IMR-90 (cell line): ENCODE measurements around the gene TOR1A. TPM values are rescaled to one million over a fixed set of nuclear protein-coding genes. Genes with fewer than 3 reads are reported as not detected.
A peak's percentile ranks its signal among the peaks of the same experiment; 100 is the strongest.

Experiments used
- ATAC-seq: fragments of 200-7000 bp; cut with Tn5 transposase; 2 replicates; pipeline ENCODE4 v1.9.1; 2020; ENCODE audit warnings: low read depth, mild to moderate bottlenecking, moderate library complexity
- BruUV-seq: library from RNA; stranded (reverse); fragments of 400-500 nt; replicated peaks from 2 replicates; lab custom pipeline; 2021; lab: Mats Ljungman, UMichigan
- CTCF ChIA-PET: fragments of 300-600 bp; formaldehyde crosslinking; extraction: SDS; loops from one replicate; lab custom pipeline; 2021; ENCODE audit warnings: antibody characterized with exemption; lab: Yijun Ruan, JAX
- POLR2A ChIA-PET: fragments of 300-600 bp; sonication (Branson Sonifier 250); formaldehyde crosslinking; loops from one replicate; lab custom pipeline; 2022; ENCODE audit warnings: antibody characterized with exemption; ENCODE audit not compliant: unreplicated experiment; lab: Charles Lee
- DNase-seq: peaks from one replicate; pipeline ENCODE4 v3.0.0; 2013
- H2AFZ ChIP-seq: replicated peaks from 2 replicates; pipeline ENCODE3; 2013; ENCODE audit warnings: low read length, mild to moderate bottlenecking; ENCODE audit not compliant: poor library complexity
- H2AK5ac ChIP-seq: 2 replicates; pipeline ENCODE4 v1.6.1; 2013; ENCODE audit warnings: low read depth, low read length, inconsistent platforms
- H2AK9ac ChIP-seq: replicated peaks from 2 replicates; pipeline ENCODE3; 2013; ENCODE audit warnings: mild to moderate bottlenecking, low read depth, low read length, moderate library complexity; ENCODE audit not compliant: poor library complexity
- H2BK120ac ChIP-seq: 2 replicates; pipeline ENCODE4 v1.6.1; 2013; ENCODE audit warnings: low read depth, low read length, inconsistent platforms
- H2BK15ac ChIP-seq: 3 replicates; pipeline ENCODE4 v1.6.1; 2013; ENCODE audit warnings: low read depth, low read length, inconsistent platforms
- H2BK20ac ChIP-seq: 2 replicates; pipeline ENCODE4 v1.6.1; 2013; ENCODE audit warnings: low read depth, mild to moderate bottlenecking, inconsistent platforms, low read length, moderate library complexity
- H2BK5ac ChIP-seq: 2 replicates; pipeline ENCODE4 v1.6.1; 2013; ENCODE audit warnings: mild to moderate bottlenecking, low read depth, low read length, inconsistent platforms; ENCODE audit not compliant: poor library complexity, severe bottlenecking
- H3K14ac ChIP-seq: replicated peaks from 2 replicates; pipeline ENCODE4 v1.6.1; 2013; ENCODE audit warnings: low read depth, low read length, inconsistent platforms
- H3K18ac ChIP-seq: 2 replicates; pipeline ENCODE4 v1.6.1; 2013; ENCODE audit warnings: low read depth, low read length, control low read depth
- H3K23ac ChIP-seq: 2 replicates; pipeline ENCODE4 v1.6.1; 2013; ENCODE audit warnings: low read depth, low read length, inconsistent platforms
- H3K27ac ChIP-seq: 2 replicates; pipeline ENCODE4 v1.5.1; 2013; ENCODE audit warnings: mild to moderate bottlenecking, control low read depth, low read length; ENCODE audit not compliant: insufficient read depth
- H3K27me3 ChIP-seq: 2 replicates; pipeline ENCODE4 v1.6.1; 2013; ENCODE audit warnings: low read length; ENCODE audit not compliant: control insufficient read depth, insufficient read depth
- H3K36me3 ChIP-seq: 2 replicates; pipeline ENCODE4 v1.6.1; 2013; ENCODE audit warnings: low read length, mixed read lengths; ENCODE audit not compliant: control insufficient read depth, insufficient read depth
- H3K4ac ChIP-seq: 2 replicates; pipeline ENCODE4 v1.6.1; 2013; ENCODE audit warnings: low read depth, low read length, inconsistent platforms
- H3K4me1 ChIP-seq: 2 replicates; pipeline ENCODE4 v1.6.1; 2013; ENCODE audit warnings: low read length, mixed read lengths; ENCODE audit not compliant: control insufficient read depth, insufficient read depth
- H3K4me2 ChIP-seq: 2 replicates; pipeline ENCODE4 v1.6.1; 2013; ENCODE audit warnings: low read depth, mild to moderate bottlenecking, control low read depth, low read length, moderate library complexity
- H3K4me3 ChIP-seq: 2 replicates; pipeline ENCODE4 v1.5.1; 2013; ENCODE audit warnings: low read depth, mild to moderate bottlenecking, control low read depth, low read length, moderate library complexity; ENCODE audit not compliant: insufficient read depth
- H3K56ac ChIP-seq: 2 replicates; pipeline ENCODE4 v1.6.1; 2013; ENCODE audit warnings: low read length, inconsistent platforms; ENCODE audit not compliant: insufficient read depth; ENCODE audit errors: extremely low read depth
- H3K79me1 ChIP-seq, 2 experiments: 2 replicates each; pipeline ENCODE4 v1.6.1; 2013; ENCODE audit warnings: low read length in 2 of 2, inconsistent platforms in 1 of 2, low read depth in 1 of 2
- H3K9ac ChIP-seq: 2 replicates; pipeline ENCODE4 v1.6.1; 2013; ENCODE audit warnings: low read depth, low read length, control low read depth
- H3K9me1 ChIP-seq: 2 replicates; pipeline ENCODE4 v1.6.1; 2013; ENCODE audit warnings: low read length, inconsistent platforms; ENCODE audit not compliant: insufficient read depth
- H3K9me3 ChIP-seq: 2 replicates; pipeline ENCODE4 v1.6.1; 2013; ENCODE audit warnings: low read length; ENCODE audit not compliant: control insufficient read depth, insufficient read depth
- H4K20me1 ChIP-seq: 2 replicates; pipeline ENCODE4 v1.6.1; 2013; ENCODE audit warnings: low read length, inconsistent platforms; ENCODE audit not compliant: insufficient read depth
- H4K5ac ChIP-seq: 2 replicates; pipeline ENCODE4 v1.6.1; 2013; ENCODE audit warnings: mild to moderate bottlenecking, low read depth, low read length, control low read depth
- H4K8ac ChIP-seq, 2 experiments: 2 replicates each; pipeline ENCODE4 v1.6.1; 2013; ENCODE audit warnings: low read depth in 2 of 2, low read length in 2 of 2, control low read depth in 1 of 2, inconsistent platforms in 1 of 2
- H4K91ac ChIP-seq: 2 replicates; pipeline ENCODE4 v1.6.1; 2013; ENCODE audit warnings: low read depth, low read length, inconsistent platforms; ENCODE audit not compliant: insufficient read depth
- BHLHE40 ChIP-seq: fragments of 150-350 bp; IDR thresholded peaks from 2 replicates; pipeline ENCODE4 v1.6.1; 2016; ENCODE audit warnings: mild to moderate bottlenecking, low read depth, low read length
- FOS ChIP-seq: fragments of 150-350 bp; IDR thresholded peaks from 2 replicates; pipeline ENCODE4 v1.6.1; 2016; ENCODE audit warnings: low read depth, low read length
- RAD21 ChIP-seq: IDR thresholded peaks from 2 replicates; pipeline ENCODE4 v1.6.1; 2012; ENCODE audit warnings: low read length, improper control_type of control experiment
- WGBS, 2 experiments: methylation state at CpG; one replicate each; pipeline versions ENCODE4 v1.1.5 to v1.1.7; 2013; ENCODE audit warnings: missing lambda C conversion rate in 2 of 2; ENCODE audit not compliant: insufficient read length in 1 of 2; ENCODE audit errors: extremely low coverage in 2 of 2; 5-methylcytosine and 5-hydroxymethylcytosine counted together
- dilution Hi-C: fragments of 300-500 bp; cut with HindIII; formaldehyde crosslinking; loops from one replicate; pipeline ENCODE4 v1.14.3; 2018; ENCODE audit warnings: low sequenced_read_pairs; ENCODE audit not compliant: unreplicated experiment
- in situ Hi-C: fragments of 300-500 bp; cut with MboI; formaldehyde crosslinking; loops from 3 replicates; pipeline ENCODE4 v1.14.3; 2019; ENCODE audit warnings: low sequenced_read_pairs, inconsistent platforms, mixed read lengths
- intact Hi-C: fragments of 100-400 bp; cut with micrococcal nuclease; formaldehyde crosslinking; loops from 2 replicates; pipeline ENCODE4 v1.10.0; 2022
- polyA plus RNA-seq, 3 experiments: library from polyadenylated mRNA; depleted of rRNA; stranded (reverse); fragments of >200 nt; gene quantifications; 2 replicates each; pipeline ENCODE4 v1.2.3, GENCODE V29; 2012; ENCODE audit warnings: low replicate concordance in 1 of 3
- total RNA-seq: library from RNA; depleted of rRNA; stranded (reverse); fragments of >200 nt; gene quantifications from 2 replicates; pipeline ENCODE4 v1.2.3, GENCODE V29; 2012

The TOR1A gene
- total and polyA plus RNA-seq, 2 of the 4 experiments (the other 2 are of a cell fraction), result 27.1 to 74.2 TPM

DNA sequence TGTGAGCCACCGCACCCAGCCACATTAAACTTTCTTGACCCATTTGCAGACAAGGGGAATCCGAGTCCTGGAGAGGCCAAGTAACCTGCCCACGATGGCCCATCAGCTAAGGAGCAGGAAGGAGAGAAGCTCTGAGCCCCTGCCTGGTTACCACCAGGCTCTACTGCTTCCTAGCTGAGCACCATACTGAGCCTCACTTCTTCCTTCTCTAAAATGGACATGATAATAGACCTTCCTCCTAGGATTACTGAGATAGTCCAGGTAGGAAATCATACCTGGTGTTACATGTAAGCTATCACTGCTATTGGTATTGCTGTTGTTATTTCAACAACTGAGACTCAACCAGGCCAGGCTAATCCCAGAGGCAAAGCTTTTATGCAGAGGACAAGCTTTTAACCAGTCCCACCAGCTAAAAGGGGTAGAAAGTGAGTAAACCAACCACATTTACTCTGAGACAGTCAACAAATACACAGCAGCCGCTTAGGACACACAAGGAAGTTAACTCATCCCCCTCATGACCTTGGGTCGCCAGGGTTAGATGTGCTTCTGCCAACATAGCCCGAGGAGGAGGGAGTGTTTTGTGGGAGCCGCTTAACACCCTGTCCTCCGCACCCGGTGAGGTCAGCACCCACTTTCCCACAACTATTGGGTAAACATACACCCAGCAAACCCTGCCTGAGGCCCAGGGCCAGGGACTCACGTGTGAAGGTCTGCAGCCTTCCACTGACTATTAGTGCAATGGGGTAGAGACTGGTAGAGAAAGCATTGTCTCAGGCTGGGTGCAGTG, 50.5 kb downstream of the TOR1A start:
- peak overlapping the region; percentile 0; the same call in 1 of the 2 replicates for H4K5ac ChIP-seq
- H2AFZ ChIP-seq, result peak overlapping the region; percentile 49
- no peaks in the 10 kb centered on the region for H3K79me1 ChIP-seq
- peaks cover 19% of the 10 kb centered on the region for H3K4me1 ChIP-seq
- DNase-seq (peak; percentile 81), ATAC-seq (no peak; the same call in 1 of the 2 replicates)
- no peak overlapping the region for H3K9ac ChIP-seq
- H2BK15ac ChIP-seq, result peak overlapping the region; percentile 18; the same call in 1 of the 3 replicates
- no peak overlapping the region for H3K4me2 ChIP-seq
- H3K9me3 ChIP-seq, result no peaks in the 10 kb centered on the region
- peaks cover 23% of the 10 kb centered on the region for H3K9me1 ChIP-seq
- H3K23ac ChIP-seq, result no peak overlapping the region
- H3K27me3 ChIP-seq, result no peaks in the 10 kb centered on the region
- ChIA-PET CTCF (interaction anchor here (0.7 kb wide), 1 partner anchor 597 kb away, joined by 4 read pairs; no protein-coding TSS in a partner anchor), POLR2A (interaction anchor here (0.5 kb wide), 1 partner anchor 47 kb away, joined by 3 read pairs; no protein-coding TSS in a partner anchor)
- dilution Hi-C loops, result no loop called here
- TF ChIP-seq RAD21 (no peak), BHLHE40 (peak; percentile 92), FOS (0 out of 2 replicates have a peak, but pooled peaks have one; percentile 4)
- peak overlapping the region; percentile 32 for H2AK5ac ChIP-seq
- peak overlapping the region; percentile 0; the same call in 1 of the 2 replicates for H4K91ac ChIP-seq
- H4K20me1 ChIP-seq, result no peaks in the 10 kb centered on the region
- H3K56ac ChIP-seq, result no peak overlapping the region
- no TSS peak for BruUV-seq
- no CpG with 5 or more reads among the region's 10 CpGs for WGBS, 2 experiments
- H2AK9ac ChIP-seq, result peak overlapping the region; percentile 3
- no peak overlapping the region for H3K27ac ChIP-seq
- H3K36me3 ChIP-seq, result no peaks in the 10 kb centered on the region
- H2BK120ac ChIP-seq, result peak overlapping the region; percentile 35; the same call in 1 of the 2 replicates
- H2BK5ac ChIP-seq, result no peak overlapping the region
- peak overlapping the region; percentile 33; the same call in 1 of the 2 replicates for H3K18ac ChIP-seq
- H3K4me3 ChIP-seq, result no peak overlapping the region
- peak overlapping the region; percentile 19; the same call in 1 of the 2 replicates for H3K14ac ChIP-seq
- peak overlapping the region; percentile 29; the same call in 1 of the 2 replicates for H3K4ac ChIP-seq
- H2BK20ac ChIP-seq, result 0 out of 2 replicates have a peak overlapping the region, but pooled peaks have one; percentile 3
- intact Hi-C loops, result no loop called here
- in situ Hi-C loops, result no loop called here
- peak overlapping the region in 1 of 2 experiments; percentile 0; a peak in 1 of 4 replicates for H4K8ac ChIP-seq
